ENCODE results near the gene RASSF1.
A peak's percentile ranks its signal among the peaks of the same experiment; 100 is the strongest.
"Not testable (repeated sequence)": the region's sequence is repeated elsewhere in the genome, so short reads cannot be mapped to it uniquely, and the experiment has no call there.

RASSF1 gene

GRCh38 chr3:50298836-50299637, 41.6 kb downstream of the RASSF1 start, which contains the start of the genes HYAL3 and NAA80:
TSS of gene HYAL3 (minus strand) at chr3:50299405. CDS start at chr3:50295602, 3,803 bp downstream.
TSS of gene NAA80 (minus strand) at chr3:50299405. CDS start at chr3:50297463, 1,942 bp downstream.
- no peak for DNase-seq

GRCh38 chr3:50297896-50298725, 42.5 kb downstream of the RASSF1 start:
- DNase-seq = no peak

- no peak for DNase-seq
These were observed 43.3 kb downstream of the RASSF1 start for GRCh38 chr3:50297384-50297775.

GRCh38 chr3:50296721-50297383, 43.8 kb downstream of the RASSF1 start:
- no peak for DNase-seq

- no peak for DNase-seq
These were observed 44.8 kb downstream of the RASSF1 start for GRCh38 chr3:50295553-50296431.

- no peak for DNase-seq
These were observed 45.9 kb downstream of the RASSF1 start for GRCh38 chr3:50294492-50295403.

- no peak for DNase-seq
These were observed 46.5 kb downstream of the RASSF1 start for GRCh38 chr3:50294089-50294488.

- DNase-seq = no peak
These were observed 47.4 kb downstream of the RASSF1 start for GRCh38 chr3:50293079-50293801.

GRCh38 chr3:50292159-50293078, 48.2 kb downstream of the RASSF1 start, which contains the start of gene IFRD2:
TSS of gene IFRD2 (minus strand) at chr3:50292429. CDS start at chr3:50292274, 155 bp downstream.
- DNase-seq = peak; percentile 93 to 97

- DNase-seq = no peak
These were observed 50.4 kb downstream of the RASSF1 start for GRCh38 chr3:50290161-50290641.

GRCh38 chr3:50289130-50289529, 51.5 kb downstream of the RASSF1 start:
- no peak for DNase-seq

- DNase-seq = no peak
These were observed 52.1 kb downstream of the RASSF1 start for GRCh38 chr3:50288387-50289007.

- DNase-seq = no peak
These were observed 53.4 kb downstream of the RASSF1 start for GRCh38 chr3:50287262-50287661.

- DNase-seq = no peak
These were observed 54.1 kb downstream of the RASSF1 start for GRCh38 chr3:50286322-50287227.

GRCh38 chr3:50284121-50284520, 56.5 kb downstream of the RASSF1 start:
- not testable (repeated sequence) for DNase-seq

Measured in NCI-H524 (cell line).